ENCODE measurements around the gene NOX3.

DNA sequence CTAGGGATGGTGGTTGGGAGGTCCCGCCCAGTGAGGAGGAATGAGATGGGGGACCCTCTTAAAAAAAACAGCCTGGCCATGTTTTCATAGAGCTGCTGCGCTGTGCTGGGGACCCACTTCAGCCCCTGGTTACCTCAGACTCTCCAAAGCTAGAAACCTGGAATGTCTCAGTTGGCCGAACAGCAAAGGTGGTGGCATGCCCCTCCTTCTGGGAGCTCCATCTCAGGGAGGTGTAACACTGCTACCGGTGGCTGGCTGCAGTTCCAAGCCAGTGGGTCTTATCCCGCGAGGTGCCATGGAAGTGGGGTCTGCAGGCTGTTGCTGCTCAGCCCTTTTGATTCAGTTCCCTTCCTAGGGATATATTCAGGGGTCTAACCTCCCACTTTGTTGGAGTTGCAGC is 105.7 kb downstream of the NOX3 start:
- TF ChIP-seq, protein P1, sequence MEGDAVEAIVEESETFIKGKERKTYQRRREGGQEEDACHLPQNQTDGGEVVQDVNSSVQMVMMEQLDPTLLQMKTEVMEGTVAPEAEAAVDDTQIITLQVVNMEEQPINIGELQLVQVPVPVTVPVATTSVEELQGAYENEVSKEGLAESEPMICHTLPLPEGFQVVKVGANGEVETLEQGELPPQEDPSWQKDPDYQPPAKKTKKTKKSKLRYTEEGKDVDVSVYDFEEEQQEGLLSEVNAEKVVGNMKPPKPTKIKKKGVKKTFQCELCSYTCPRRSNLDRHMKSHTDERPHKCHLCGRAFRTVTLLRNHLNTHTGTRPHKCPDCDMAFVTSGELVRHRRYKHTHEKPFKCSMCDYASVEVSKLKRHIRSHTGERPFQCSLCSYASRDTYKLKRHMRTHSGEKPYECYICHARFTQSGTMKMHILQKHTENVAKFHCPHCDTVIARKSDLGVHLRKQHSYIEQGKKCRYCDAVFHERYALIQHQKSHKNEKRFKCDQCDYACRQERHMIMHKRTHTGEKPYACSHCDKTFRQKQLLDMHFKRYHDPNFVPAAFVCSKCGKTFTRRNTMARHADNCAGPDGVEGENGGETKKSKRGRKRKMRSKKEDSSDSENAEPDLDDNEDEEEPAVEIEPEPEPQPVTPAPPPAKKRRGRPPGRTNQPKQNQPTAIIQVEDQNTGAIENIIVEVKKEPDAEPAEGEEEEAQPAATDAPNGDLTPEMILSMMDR (IDR thresholded peaks at IDR 0.05; ENCODE audit: low read length), result no peak
- no peak for TF ChIP-seq EZH2 (optimal IDR thresholded peaks at IDR 0.05; ENCODE audit: low read depth, low read length)

Measured in MM.1S (cell line).